Measurements from ENCODE around the gene STARD13. TPM values are rescaled to one million over a fixed set of nuclear protein-coding genes. Genes with fewer than 3 reads are reported as not detected.

Gene STARD13
- total and polyA plus RNA-seq, 2 donors (not counting 1 experiment from before 2014, with no cell fraction given): 0.06 to 0.22 TPM

DNA sequence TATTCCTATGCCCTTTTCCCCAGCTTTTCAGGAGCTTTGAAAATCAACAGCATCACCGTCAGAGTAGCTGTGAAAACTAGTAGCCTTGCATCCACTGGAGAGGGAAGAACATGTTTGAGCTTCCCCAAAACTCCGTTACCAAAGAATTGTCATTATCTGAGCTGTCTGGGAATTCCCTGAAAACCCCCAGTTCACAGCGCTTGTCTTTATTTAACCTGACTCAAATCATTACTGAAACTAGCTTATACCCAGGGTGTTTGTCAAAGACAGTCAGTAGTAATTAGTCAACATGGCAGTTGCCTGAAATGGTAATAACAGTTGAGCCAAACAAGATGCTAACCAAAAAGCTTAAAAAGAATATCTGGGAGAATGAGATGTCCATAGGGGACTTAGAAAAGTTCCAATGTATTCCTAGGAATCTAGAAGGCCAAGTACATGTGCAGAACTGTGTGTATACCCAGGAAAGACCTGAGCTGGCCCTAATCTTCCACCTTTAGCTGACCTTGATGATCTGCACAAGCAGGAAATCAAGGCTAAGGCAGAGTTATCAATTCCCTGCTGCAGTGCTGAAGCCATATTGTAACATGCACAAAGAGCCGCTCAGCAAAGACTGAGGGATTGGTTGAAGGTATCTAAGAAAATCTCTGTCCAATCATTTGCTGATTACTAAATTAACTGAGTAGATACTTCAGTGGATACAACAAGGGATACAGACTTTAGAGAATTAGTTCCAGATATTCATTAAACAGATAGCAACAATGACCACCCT, 138.5 kb downstream of the STARD13 start:
- ChIA-PET CTCF (no interaction called here), POLR2A (no interaction called here)
- Mint-ChIP-seq H3K4me3 (no peak overlapping the region), H3K9me3 (ENCODE audit: insufficient read depth) (no peaks in the 10 kb centered on the region), H3K27me3 (peaks cover 15% of the 10 kb centered on the region), H3K27ac (no peak overlapping the region), H3K4me1 (peaks cover 3% of the 10 kb centered on the region)
- Histone ChIP-seq H3K4me2 (replicated peaks; ENCODE audit: low read depth, low read length, poor library complexity, severe bottlenecking) (no peak overlapping the region), H3K9ac (ENCODE audit: low read length) (no peak overlapping the region), H3K27ac (ENCODE audit: low read length in 2 of 2) (no peak overlapping the region), H4K20me1 (ENCODE audit: control insufficient read depth, insufficient read depth, low read length, poor library complexity, severe bottlenecking) (no peaks in the 10 kb centered on the region), H3K9me3 (ENCODE audit: control extremely low read depth in 1 of 3, control insufficient read depth in 2 of 3, insufficient read depth in 1 of 3, low read length in 2 of 3) (peaks cover 0 to 4% (median 2%) of the 10 kb centered on the region in 3 donors), H3K4me1 (ENCODE audit: control insufficient read depth in 2 of 2, insufficient read depth in 2 of 2, low read length in 2 of 2) (no peaks in the 10 kb centered on the region), H3K36me3 (replicated peaks in 1 of 2; ENCODE audit: control extremely low read depth in 1 of 2, control insufficient read depth in 1 of 2, extremely low read depth in 1 of 2, insufficient read depth in 2 of 2, low read length in 1 of 2) (no peaks in the 10 kb centered on the region), H3K79me2 (ENCODE audit: control insufficient read depth, insufficient read depth, low read length) (no peaks in the 10 kb centered on the region), H3K4me3 (ENCODE audit: control extremely low read depth in 1 of 5, extremely low read depth in 1 of 5, insufficient read depth in 1 of 5, low read depth in 2 of 5, low read length in 4 of 5) (no peak overlapping the region), H2AFZ (ENCODE audit: insufficient read depth, low read depth, low read length, poor library complexity, severe bottlenecking) (no peak overlapping the region), H3K27me3 (replicated peaks in 1 of 4; ENCODE audit: control extremely low read depth in 1 of 4, control insufficient read depth in 3 of 4, insufficient read depth in 4 of 4, low read length in 3 of 4) (no peaks in the 10 kb centered on the region)
- 90% methylated on average over 2 of the region's 4 CpGs for WGBS (ENCODE audit: insufficient coverage)
- ATAC-seq (ENCODE audit: low read depth) (peak; percentile 17), DNase-seq (no peak)
- TF ChIP-seq, protein P1, sequence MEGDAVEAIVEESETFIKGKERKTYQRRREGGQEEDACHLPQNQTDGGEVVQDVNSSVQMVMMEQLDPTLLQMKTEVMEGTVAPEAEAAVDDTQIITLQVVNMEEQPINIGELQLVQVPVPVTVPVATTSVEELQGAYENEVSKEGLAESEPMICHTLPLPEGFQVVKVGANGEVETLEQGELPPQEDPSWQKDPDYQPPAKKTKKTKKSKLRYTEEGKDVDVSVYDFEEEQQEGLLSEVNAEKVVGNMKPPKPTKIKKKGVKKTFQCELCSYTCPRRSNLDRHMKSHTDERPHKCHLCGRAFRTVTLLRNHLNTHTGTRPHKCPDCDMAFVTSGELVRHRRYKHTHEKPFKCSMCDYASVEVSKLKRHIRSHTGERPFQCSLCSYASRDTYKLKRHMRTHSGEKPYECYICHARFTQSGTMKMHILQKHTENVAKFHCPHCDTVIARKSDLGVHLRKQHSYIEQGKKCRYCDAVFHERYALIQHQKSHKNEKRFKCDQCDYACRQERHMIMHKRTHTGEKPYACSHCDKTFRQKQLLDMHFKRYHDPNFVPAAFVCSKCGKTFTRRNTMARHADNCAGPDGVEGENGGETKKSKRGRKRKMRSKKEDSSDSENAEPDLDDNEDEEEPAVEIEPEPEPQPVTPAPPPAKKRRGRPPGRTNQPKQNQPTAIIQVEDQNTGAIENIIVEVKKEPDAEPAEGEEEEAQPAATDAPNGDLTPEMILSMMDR (IDR thresholded peaks at IDR 0.05): no peak
- TF ChIP-seq EZH2 (IDR thresholded peaks at IDR 0.05; ENCODE audit: borderline replicate concordance, insufficient read depth, low read depth, low read length, poor library complexity, severe bottlenecking): no peak
- intact Hi-C loops (cut with micrococcal nuclease): no loop called here

DNA sequence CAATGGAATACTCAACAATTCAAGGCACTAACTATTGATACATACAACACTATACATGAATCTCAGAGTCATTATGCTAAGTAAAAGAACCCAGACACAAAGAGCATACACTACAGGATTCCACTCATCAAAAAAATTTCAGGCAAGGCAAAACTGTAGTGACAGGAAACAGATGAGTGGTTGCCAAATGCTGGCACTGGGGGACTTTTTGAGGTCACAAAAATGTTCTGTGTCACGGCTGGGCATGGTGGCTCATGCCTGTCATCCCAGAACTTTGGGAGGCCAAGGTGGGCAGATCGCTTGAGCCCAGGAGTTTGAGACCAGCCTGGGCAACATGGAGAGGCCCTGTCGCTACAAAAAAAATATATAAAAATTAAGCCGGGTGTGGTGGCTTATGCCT, 139.9 kb downstream of the STARD13 start:
- Mint-ChIP-seq H3K9me3 (ENCODE audit: insufficient read depth) (no peaks in the 10 kb centered on the region), H3K27me3 (peaks cover 5% of the 10 kb centered on the region), H3K27ac (no peak overlapping the region), H3K4me3 (no peak overlapping the region), H3K4me1 (peaks cover 3% of the 10 kb centered on the region)
- Histone ChIP-seq H3K4me1 (ENCODE audit: control insufficient read depth in 2 of 2, insufficient read depth in 2 of 2, low read length in 2 of 2) (no peaks in the 10 kb centered on the region), H3K9me3 (ENCODE audit: control extremely low read depth in 1 of 3, control insufficient read depth in 2 of 3, insufficient read depth in 1 of 3, low read length in 2 of 3) (peaks cover 0 to 4% (median 2%) of the 10 kb centered on the region in 3 donors), H4K20me1 (ENCODE audit: control insufficient read depth, insufficient read depth, low read length, poor library complexity, severe bottlenecking) (no peaks in the 10 kb centered on the region), H2AFZ (ENCODE audit: insufficient read depth, low read depth, low read length, poor library complexity, severe bottlenecking) (no peak overlapping the region), H3K9ac (ENCODE audit: low read length) (no peak overlapping the region), H3K27me3 (replicated peaks in 1 of 4; ENCODE audit: control extremely low read depth in 1 of 4, control insufficient read depth in 3 of 4, insufficient read depth in 4 of 4, low read length in 3 of 4) (no peaks in the 10 kb centered on the region), H3K4me3 (ENCODE audit: control extremely low read depth in 1 of 5, extremely low read depth in 1 of 5, insufficient read depth in 1 of 5, low read depth in 2 of 5, low read length in 4 of 5) (no peak overlapping the region), H3K4me2 (replicated peaks; ENCODE audit: low read depth, low read length, poor library complexity, severe bottlenecking) (no peak overlapping the region), H3K79me2 (ENCODE audit: control insufficient read depth, insufficient read depth, low read length) (no peaks in the 10 kb centered on the region), H3K36me3 (replicated peaks in 1 of 2; ENCODE audit: control extremely low read depth in 1 of 2, control insufficient read depth in 1 of 2, extremely low read depth in 1 of 2, insufficient read depth in 2 of 2, low read length in 1 of 2) (no peaks in the 10 kb centered on the region), H3K27ac (ENCODE audit: low read length in 2 of 2) (no peak overlapping the region)
- CTCF ChIA-PET: no interaction called here
- DNase-seq (no peak), ATAC-seq (ENCODE audit: low read depth) (no peak)
- POLR2A ChIA-PET: no interaction called here
- intact Hi-C loops (cut with micrococcal nuclease): no loop called here
- no peak for TF ChIP-seq EZH2 (IDR thresholded peaks at IDR 0.05; ENCODE audit: borderline replicate concordance, insufficient read depth, low read depth, low read length, poor library complexity, severe bottlenecking)
- 89% methylated on average over 3 of the region's 4 CpGs for WGBS (ENCODE audit: insufficient coverage)

All from B cell (primary cell).